Measurements from ENCODE around the gene FNDC1.

GRCh38 chr6:159308198-159308597 is 139.0 kb downstream of the FNDC1 start:
- no peak for TF ChIP-seq CTCF (conservative IDR thresholded peaks at IDR 0.05 in 1 of 2, IDR thresholded peaks at IDR 0.05 in 1 of 2; ENCODE audit: low read depth in 1 of 2, low read length in 2 of 2)
- TF ChIP-seq EZH2 (IDR thresholded peaks at IDR 0.05; ENCODE audit: low read length, missing control alignments): no peak
